ENCODE results near the gene GFRA3. TPM values are rescaled to one million over a fixed set of nuclear protein-coding genes. Genes with fewer than 3 reads are reported as not detected.

GFRA3 gene
- total RNA-seq, 1 experiment from 2014 or later: 1.6 TPM

- Histone ChIP-seq H4K8ac (replicated peaks; ENCODE audit: insufficient read length, low read depth, low read length) (no peak overlapping the region), H2BK15ac (ENCODE audit: low read depth, low read length) (no peak overlapping the region), H2BK5ac (ENCODE audit: insufficient read length, low read length) (no peak overlapping the region), H3K79me1 (ENCODE audit: insufficient read depth, low read depth, low read length, poor library complexity, severe bottlenecking) (no peaks in the 10 kb centered on the region), H3K27me3 (ENCODE audit: insufficient read depth, low read length) (peaks cover 12% of the 10 kb centered on the region), H2BK20ac (ENCODE audit: low read depth, low read length, poor library complexity, severe bottlenecking) (no peak overlapping the region), H4K20me1 (ENCODE audit: control insufficient read depth, insufficient read depth, insufficient read length) (no peaks in the 10 kb centered on the region), H3K18ac (ENCODE audit: insufficient read length, low read depth, low read length) (no peak overlapping the region), H3K27ac (ENCODE audit: insufficient read length, low read depth, low read length) (no peak overlapping the region), H2BK120ac (ENCODE audit: low read depth, low read length, poor library complexity, severe bottlenecking) (no peak overlapping the region), H3K23me2 (ENCODE audit: insufficient read length, low read depth, low read length, poor library complexity, severe bottlenecking) (peaks cover 3% of the 10 kb centered on the region), H3K4me1 (ENCODE audit: insufficient read depth, low read length) (no peaks in the 10 kb centered on the region), H4K91ac (ENCODE audit: insufficient read length, low read depth, low read length) (no peak overlapping the region), H2BK12ac (ENCODE audit: insufficient read length, low read depth, low read length) (no peak overlapping the region), H2AK5ac (ENCODE audit: insufficient read length, low read length) (no peak overlapping the region), H3K9ac (ENCODE audit: extremely low read depth, insufficient read length, low read length) (no peak overlapping the region), H2AFZ (ENCODE audit: low read length) (no peak overlapping the region), H3K23ac (ENCODE audit: insufficient read length, low read depth, low read length) (no peak overlapping the region), H3K14ac (ENCODE audit: insufficient read depth, low read length) (no peak overlapping the region), H3K4me2 (ENCODE audit: insufficient read depth, insufficient read length, low read length) (no peak overlapping the region), H3K9me3 (ENCODE audit: control insufficient read depth, low read depth, low read length) (no peaks in the 10 kb centered on the region), H3K79me2 (ENCODE audit: insufficient read depth, low read length) (no peaks in the 10 kb centered on the region), H4K5ac (ENCODE audit: insufficient read length, low read depth, low read length) (no peak overlapping the region), H3K56ac (ENCODE audit: insufficient read length, low read depth, low read length) (no peak overlapping the region), H3K4ac (ENCODE audit: low read depth, low read length) (no peak overlapping the region), H3T11ph (ENCODE audit: low read length) (no peak overlapping the region)
- DNase-seq: no peak
- H3K36me3 Mint-ChIP-seq (ENCODE audit: insufficient read depth in 1 of 3, low read depth in 3 of 3): no peaks in the 10 kb centered on the region
- H3K27ac Mint-ChIP-seq: no peak overlapping the region
- no peaks in the 10 kb centered on the region for H3K9me3 Mint-ChIP-seq
- WGBS (ENCODE audit: extremely low coverage, insufficient read length, low lambda C conversion rate): no CpG with 5 or more reads among the region's 1 CpG
- H3K4me3 Mint-ChIP-seq: no peak overlapping the region
- peaks cover 6 to 7% of the 10 kb centered on the region in 2 experiments; a peak in 3 of 4 replicates for H3K4me1 Mint-ChIP-seq
- TF ChIP-seq CTCF (conservative IDR thresholded peaks at IDR 0.05): no peak
- H3K27me3 Mint-ChIP-seq (ENCODE audit: low read depth): peaks cover 46% of the 10 kb centered on the region
Observed at GRCh38 chr5:138238034-138238433, 36.4 kb downstream of the GFRA3 start.
